HG03175 (cell line): ENCODE results near the gene DTHD1.

Experiments used
- ATAC-seq: cut with Tn5 transposase; IDR thresholded peaks from one replicate; pipeline ENCODE4 v1.9.1; 2021; ENCODE audit warnings: mild to moderate bottlenecking, moderate library complexity; ENCODE audit not compliant: unreplicated experiment

The DTHD1 gene

DNA sequence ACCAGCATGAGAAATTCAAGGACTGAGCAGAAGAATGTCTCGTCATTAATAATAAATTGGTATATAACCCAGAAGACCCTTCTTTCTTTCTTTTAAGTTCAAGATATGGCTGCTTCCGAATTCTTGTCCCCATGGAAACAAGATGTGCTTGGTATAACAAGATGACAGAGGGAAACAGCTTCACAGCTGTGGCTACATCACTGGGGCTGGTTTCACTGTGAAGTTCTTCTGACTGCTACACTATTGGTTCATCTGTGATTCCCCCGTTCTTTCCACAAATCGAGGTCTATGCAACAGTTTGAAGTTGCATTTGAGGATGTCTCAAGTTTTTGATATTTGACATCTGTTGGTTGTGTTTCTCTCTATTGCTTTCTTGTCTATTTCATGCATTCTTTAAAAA is 12.3 kb upstream of the DTHD1 start:
- ATAC-seq: peak; percentile 52

DNA sequence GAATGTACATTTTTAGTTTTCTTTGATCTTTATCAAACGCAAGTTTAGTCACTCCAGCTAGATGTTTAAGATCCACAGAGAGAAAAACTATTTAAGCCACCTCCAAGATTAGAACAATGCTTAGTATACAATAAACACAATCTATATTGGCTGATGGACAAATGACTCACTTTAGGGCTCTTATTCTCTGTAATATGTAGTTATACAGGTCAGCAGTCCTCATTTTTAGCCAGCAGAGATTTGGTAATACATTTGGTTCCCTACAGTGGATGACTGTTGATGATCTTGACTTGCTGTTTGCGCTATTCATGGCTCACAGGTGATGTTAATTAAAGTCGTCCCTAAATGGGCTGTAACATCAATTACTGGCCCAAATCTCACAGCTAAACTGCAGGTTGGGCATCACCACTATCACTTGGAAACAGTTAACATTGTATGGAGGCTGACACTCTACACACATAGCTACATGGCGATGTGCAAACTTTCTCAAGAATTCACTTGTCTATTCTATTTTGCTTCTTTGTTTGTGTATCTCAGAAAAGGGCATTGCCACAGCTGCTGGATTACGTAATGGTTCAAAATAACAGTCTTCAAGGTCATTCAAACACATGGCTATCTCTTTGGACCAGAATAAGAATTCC is 11.8 kb upstream of the DTHD1 start:
- ATAC-seq: no peak

DNA sequence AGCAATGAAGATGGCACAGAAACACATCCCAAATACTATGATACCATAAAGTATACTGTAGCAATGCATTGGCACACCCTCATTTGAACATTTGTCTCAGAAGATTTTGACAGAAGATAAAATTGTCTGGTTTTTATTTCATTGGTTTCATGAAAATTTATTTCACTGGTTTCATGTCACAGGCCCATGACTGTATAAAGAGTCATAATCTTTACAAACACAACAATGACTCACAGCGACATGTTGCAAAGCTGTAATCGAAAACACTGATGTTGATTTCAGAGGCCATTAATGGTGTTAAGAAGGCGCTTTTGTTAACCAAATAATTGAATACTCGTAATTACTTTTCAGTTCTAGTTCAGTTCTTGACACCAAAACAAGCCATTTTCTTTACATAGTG is 8.1 kb upstream of the DTHD1 start:
- no peak for ATAC-seq

DNA sequence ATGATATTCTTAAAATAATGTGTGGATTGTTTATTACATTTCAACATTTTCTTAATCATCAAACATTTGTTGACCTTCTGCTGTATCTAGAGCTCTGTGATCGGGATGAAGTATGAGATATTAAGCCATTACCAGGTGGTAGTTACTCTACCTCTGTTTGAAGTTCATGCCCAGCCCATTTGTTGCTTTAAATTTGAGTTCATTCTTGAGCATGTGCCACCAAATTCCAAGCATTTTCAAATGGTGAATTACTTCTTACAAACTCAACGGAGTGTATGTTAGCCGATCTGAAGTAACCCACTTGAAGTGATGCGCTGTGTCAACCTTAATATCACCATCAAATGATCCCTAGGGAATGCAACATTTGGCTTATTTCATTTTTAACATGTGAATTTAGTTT is 7.3 kb upstream of the DTHD1 start:
- no peak for ATAC-seq

DNA sequence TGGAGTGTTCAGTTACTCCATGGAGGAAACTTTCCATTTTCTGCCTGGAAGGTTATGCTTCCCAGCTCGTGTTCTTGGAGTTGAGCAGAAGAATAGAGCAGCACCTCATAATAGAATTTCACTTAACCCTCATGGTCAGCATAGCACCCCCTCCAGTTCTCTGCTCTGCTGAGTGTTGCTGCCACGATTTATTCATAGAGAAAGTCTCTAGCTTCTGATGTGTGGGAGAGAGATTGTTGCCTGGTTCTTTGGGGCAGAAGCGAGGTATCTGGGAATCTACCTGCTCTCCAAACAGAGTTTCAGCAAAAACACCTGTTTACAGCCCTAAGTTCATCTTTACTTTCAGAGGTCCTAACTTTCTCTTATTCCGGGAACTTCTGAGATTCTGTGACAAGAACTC is 3.9 kb upstream of the DTHD1 start:
- no peak for ATAC-seq

DNA sequence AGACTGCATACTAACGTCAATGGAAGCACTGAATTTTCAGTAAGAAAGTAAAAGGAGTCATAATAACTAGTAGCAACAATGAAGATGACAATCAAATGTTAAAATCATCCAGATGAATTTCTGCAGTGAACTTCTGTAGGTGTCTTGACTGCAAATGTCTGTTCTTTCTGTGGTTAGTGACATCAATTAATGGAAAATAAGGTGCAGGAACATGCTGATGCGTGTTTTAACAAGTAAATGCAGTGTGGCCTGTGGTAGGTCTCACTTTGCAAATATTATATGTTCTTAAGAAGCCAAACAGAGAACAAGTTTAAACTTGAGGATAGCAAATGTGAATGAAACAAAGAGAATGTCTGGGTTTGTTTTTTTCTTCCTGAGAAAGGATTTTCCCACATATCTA is 2.6 kb upstream of the DTHD1 start:
- ATAC-seq: no peak

DNA sequence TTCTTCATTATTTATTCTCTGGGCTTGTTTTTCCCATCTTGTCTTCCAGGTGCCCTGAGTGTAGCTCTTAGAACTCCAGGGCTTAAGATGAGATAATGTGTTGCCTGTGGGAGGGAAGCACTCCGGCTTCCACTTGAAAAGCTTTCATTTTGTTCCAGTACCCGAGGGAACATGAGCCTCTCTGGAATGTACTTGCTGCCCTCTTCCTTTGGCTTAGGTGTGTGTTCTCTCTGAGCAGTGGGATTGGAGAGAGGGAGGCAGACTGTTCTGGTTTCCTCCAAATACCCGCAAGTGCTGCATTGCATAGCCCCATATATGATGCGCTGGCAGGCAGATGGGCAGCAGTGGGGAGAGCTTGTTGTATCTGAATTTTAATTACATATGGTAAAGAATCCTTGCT is 861 bp upstream of the DTHD1 start:
- ATAC-seq: no peak

DNA sequence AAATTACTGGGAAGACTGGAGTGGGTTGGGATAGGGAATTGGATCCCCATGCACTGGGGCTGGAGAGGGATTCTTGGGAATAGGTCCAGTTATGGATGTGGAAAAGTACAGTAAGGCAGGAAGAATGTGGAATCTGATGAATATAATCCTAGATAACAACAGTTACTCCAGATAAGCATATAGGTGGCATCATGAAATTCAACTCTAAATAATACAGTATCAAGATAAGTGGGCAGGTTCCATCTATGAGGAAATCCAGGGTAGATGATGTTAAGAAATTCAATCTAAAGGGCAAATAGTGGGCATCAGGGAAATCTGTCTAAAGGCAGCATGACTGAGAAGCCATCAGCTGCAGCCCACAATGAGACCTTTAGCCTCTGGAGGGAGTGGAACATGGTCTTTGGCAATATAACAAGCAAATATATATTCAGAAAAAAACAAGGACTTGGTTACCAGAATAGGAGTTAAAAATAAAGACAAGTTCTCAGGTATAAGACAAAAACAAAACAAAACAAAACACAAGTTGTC is 1.2 kb downstream of the DTHD1 start:
- no peak for ATAC-seq

DNA sequence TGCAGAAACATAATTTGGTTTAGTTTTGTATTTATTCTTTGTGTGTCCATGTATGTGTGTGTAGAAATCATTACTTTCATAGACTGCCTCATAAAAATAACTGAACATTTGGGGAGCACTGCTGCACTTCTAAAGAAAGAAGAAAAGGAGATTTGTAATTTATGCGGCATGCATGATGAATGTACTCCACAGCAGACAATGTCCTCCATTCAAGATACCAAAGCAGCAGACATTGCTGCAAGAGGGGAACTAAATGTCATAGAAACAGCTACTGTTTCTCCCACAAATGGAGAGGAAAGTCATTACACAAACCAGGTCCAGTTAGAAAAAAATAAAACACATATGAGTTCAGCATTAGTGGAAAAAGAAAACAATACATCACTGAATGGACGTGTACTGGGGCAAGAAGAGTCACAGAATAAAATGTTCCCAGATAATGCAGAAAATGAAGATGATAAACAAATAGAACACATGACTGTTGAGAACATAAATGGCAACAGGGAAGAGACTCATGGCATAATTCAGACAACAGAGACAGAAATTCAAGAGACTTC is 2.6 kb downstream of the DTHD1 start:
- no peak for ATAC-seq

DNA sequence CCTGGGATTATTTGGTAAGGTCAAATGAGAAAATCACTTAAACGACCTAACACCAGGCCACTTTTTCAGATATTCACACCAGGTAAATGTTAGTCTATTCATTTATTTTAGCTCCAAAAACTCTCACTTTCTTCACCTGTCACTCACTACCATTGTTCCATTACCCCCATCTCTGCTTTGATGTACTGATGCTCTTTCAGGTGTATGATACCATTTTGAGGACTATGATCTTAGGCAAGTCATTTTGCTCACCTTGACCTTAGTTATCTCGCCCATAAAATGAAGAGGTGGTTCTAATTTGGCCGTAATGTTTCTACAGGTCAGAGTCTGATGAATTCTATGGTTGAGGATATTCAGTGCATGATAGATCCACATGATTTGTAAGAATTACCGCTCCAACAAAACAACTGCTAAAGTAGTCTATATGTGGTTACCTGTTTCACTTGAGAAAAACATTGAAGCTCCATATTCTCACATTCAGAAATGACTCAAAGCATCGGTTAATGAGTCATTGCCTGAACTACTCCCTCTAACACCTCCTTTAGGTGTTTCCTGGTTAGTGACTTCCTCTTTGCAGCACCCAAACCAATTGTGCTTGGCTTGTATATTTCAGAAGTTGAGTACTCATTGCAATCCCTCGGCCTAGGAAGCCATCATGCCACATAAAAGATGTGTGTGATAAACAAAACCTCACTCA is 4.5 kb downstream of the DTHD1 start:
- peak; percentile 99 for ATAC-seq

DNA sequence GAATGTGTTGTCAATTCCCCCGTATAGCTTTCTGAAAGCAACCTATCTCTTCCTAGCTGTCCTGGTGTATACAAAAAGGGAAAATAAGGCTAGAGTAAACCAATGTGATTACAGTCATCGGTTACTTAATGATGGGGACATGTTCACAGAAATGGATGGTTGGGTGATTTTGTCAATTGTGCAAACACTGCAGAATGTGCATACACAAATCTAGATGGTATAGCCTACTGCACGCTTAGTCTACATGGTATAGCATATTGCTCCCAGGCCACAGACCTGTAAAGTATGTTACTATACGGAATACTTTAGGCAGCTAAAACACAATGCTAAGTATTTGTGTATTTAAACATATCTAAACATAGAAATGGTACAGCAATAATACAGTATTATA is 5.1 kb downstream of the DTHD1 start:
- ATAC-seq: peak; percentile 30

DNA sequence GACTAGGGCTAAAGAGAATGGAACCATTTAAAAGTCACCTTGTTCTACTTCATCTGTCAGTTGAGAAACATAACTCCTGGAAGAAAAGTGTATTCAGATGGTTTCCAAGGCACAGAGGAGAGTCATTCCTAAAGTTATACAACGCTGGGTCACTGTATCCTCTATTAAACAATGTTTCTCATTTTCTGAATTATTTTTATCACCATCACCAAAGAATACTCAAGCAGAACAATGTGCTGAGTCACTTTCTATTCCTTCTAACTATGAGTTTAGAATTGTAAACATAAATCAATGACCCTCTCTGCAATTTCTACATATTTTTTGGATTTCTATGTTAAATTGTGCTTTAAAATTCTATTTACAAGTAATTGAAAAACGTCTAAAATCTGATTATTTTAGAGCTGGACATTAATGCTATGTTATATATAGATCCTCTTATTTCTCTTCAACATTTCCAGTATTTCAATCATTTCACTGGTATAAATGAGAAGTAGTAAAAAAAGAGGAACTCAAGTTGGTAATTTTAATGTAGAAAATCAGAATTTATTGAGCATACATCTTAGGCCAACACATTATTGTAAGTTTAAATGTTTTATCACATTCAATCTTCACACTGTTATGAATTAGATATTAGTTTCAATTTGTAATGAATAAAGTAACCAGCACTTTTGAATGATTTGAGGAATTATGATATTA is 7.5 kb downstream of the DTHD1 start:
- no peak for ATAC-seq

DNA sequence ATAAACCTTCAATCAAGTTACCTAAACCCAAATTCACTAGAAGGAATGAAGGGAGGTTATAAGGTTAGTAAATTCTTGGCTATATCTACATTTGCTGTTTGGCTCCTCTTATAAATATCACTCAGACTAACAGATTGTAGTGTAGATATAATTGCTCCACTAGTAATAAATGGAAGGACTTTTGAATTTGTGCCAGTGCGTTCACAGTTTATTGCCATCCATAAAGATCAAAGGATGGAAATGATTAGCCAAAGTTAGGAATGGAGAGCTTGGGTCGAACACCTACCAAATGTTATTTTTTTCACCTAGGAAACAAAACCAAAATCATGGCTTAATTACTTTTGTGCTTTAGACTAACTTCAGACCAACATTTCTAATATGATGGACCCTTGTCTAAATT is 9.2 kb downstream of the DTHD1 start:
- ATAC-seq: no peak

DNA sequence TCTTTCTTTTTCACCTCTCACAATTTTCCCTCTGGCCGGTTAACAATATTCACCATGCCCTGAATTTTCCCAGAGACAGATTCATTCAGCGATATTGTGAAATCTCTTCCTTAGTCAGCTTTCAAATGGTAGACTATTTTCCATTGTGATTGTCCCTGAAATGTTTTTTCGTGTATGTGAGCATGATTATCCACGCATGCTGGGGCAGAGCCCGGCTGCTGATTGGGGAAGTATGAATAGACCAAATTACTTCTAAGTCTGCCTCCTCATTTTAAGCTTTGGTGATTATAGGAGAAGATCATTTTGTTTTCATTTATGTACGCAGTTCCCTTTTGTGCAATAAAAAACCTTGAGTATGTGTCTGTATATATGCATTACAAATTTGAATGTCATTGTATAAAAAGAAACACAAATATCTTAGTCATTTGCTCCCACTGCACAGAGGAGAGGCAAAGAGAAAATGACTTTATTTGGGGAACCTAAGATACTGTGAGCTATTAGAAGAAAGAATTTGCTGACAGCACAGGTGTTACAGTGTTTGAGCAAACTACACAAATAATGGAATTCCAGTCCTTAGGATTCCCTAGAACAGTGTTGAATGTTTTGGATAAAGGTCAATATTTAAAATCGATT is 11.3 kb downstream of the DTHD1 start:
- ATAC-seq: no peak

DNA sequence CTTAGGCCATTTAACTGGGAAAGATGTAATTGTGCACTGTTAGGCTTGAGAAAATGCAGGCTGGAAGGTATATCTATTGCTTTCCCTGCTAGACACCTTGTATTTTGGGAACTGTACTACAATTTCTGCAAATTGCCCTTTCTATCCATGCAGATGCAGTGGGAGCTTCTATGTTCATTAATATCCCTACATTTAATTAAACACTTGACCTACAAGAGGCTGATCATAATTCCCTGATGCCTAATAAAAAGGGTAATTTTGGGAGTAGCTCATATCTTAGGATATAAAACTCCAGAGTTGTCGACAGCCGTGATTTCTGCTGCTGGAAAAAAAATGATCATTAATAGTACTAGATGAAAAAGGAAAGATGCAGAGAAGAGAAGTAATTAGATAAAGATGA is 19.7 kb downstream of the DTHD1 start:
- ATAC-seq: no peak

DNA sequence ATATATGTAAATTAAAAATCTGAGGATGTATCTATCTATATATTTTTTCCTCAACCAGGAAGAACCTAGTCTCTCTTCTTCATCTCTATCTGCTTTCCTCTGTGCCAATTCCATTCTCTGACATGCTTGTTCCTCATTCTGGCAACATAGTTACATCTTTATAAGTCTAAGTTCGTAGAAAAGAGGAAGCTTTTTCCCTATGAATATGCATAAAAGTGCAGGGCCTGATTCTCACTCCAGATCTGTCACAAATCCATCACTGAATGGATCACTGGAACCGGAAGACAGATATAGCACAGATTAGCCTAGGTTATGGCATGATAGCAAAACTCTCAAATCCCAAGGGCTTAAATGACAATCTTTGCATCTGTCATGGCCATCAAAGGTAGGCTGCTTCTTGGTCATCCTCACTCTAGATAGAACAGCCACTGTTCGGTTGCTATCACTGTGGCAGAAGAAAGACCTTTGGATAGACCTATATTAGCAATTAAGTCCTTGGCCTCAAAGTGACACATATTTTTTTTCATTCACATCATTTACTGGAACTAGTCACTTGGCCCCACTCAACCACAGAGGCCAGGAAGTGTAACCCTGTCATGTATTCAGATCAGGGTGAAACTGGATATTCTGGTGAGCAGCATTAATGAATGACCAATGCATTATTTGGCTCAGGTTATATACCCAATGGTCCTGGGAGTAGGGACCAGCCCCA is 22.2 kb downstream of the DTHD1 start:
- ATAC-seq: peak; percentile 94

DNA sequence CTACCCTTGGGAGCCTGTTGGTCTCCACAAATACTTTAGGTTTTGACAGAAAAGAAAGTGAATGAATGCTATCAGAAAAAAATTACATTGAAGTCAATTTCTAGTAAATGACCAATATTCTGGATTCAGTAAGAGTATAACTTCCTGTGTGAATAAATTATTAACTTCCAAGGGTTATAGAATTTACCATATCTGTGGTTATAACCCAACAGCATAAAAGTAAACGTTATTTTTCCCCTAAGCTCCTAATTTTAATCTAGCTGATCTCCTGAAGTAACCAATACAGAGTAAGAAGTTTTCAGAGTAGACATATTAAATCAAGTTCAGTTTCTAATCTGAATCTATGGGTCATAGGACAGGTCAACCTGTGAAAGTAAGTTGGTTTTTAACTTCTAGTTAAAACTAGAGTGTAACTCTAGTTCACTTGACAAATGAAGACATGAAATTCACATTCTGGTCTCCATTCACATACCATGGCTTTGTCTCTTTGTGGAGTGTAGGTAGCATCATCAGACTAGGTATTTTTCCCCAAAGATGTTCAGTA is 22.8 kb downstream of the DTHD1 start:
- ATAC-seq: peak; percentile 59

DNA sequence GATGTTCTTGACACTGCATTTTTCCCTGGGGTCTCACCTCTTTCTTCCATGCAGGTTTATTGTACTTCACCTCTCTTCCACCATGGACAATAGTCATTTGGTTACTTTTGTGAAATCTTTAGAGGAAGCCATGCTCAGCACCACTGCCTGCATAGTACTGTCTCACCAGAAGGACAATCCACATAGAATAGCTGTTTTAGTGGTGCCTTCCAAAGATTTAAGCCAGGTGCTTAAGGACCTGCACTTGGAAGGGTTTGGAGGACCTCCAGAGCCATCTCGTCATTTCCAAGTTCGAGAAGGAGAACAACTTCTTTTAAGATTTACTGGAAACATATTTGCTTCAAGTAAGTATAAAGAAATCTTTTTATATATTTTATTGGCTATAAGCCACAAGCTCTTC is 26.7 kb downstream of the DTHD1 start:
- no peak for ATAC-seq

DNA sequence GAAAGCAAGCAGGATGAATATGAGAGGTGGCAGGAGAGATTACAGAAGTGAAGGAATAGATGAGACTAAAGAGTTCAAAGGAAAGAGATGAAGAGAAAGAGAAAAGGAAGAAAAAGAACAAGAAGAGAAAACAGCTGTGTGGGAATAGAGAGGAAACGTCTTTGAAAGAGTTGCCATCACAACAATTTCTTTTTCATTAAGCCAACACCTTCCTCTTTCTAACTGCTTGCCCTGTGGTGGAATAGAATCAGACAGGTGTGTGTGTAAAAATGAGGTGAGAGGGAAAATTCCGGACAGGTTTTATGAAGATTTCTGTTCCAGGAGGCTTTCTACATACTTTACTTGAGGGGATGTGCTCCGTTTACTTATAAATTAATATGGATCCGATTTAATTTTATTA is 28.8 kb downstream of the DTHD1 start:
- no peak for ATAC-seq

DNA sequence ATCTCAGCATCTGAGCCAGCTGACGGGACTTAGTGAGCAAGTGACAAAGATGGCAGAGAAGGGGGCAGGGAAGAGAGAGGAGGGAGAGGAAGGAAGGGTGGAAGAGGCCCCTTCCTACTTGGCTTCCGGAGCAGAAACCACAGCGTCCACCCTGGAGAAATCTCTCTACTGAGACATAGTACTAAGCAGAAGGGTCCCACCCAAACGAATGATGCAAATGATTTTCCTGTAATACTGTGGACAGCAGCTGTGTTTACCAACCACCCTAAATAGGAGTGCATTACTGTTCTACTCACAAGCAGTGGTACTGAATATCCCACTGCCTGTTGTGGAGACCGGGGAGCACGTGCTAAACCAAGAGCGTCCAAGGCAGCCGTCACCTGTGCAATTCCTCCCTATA is 29.4 kb downstream of the DTHD1 start:
- ATAC-seq: peak; percentile 75
